Astrocyte (in vitro differentiated cells and primary cell): Measurements from ENCODE around the gene ATXN1. TPM values are rescaled to one million over a fixed set of nuclear protein-coding genes. Genes with fewer than 3 reads are reported as not detected.

Experiments
- DNase-seq: peaks from one replicate; pipeline ENCODE4 v3.0.0-alpha.2; 2010; ENCODE audit warnings: low read depth
- FAIRE-seq: peaks from 2 replicates; lab custom pipeline; 2011; peaks lifted over from hg19 to GRCh38; lab: Jason Lieb, UNC
- H2AFZ ChIP-seq: 2 replicates; pipeline ENCODE4 v1.6.0; 2012; ENCODE audit warnings: low read depth, low read length, inconsistent platforms
- H3K27ac ChIP-seq: 2 replicates; pipeline ENCODE4 v1.5.1; 2011; ENCODE audit warnings: low read depth, low read length, inconsistent platforms
- H3K27me3 ChIP-seq: 2 replicates; pipeline ENCODE4 v1.6.0; 2011; ENCODE audit warnings: low read length, inconsistent platforms; ENCODE audit not compliant: insufficient read depth
- H3K36me3 ChIP-seq: 2 replicates; pipeline ENCODE4 v1.5.1; 2011; ENCODE audit warnings: low read length, inconsistent platforms; ENCODE audit not compliant: insufficient read depth
- H3K4me1 ChIP-seq: 2 replicates; pipeline ENCODE4 v1.5.1; 2011; ENCODE audit warnings: low read length, inconsistent platforms; ENCODE audit not compliant: insufficient read depth
- H3K4me2 ChIP-seq: 2 replicates; pipeline ENCODE4 v1.6.0; 2012; ENCODE audit warnings: low read length, inconsistent platforms
- H3K4me3 ChIP-seq: 2 replicates; pipeline ENCODE4 v1.5.1; 2011; ENCODE audit warnings: low read depth, mild to moderate bottlenecking, low read length, inconsistent platforms; ENCODE audit not compliant: insufficient read depth
- H3K79me2 ChIP-seq: 2 replicates; pipeline ENCODE4 v1.6.0; 2012; ENCODE audit warnings: mild to moderate bottlenecking, low read length, inconsistent platforms; ENCODE audit not compliant: insufficient read depth
- H3K9ac ChIP-seq: 2 replicates; pipeline ENCODE4 v1.6.0; 2012; ENCODE audit warnings: mild to moderate bottlenecking, low read length, inconsistent platforms
- H3K9me3 ChIP-seq: 2 replicates; pipeline ENCODE4 v1.5.1; 2012; ENCODE audit warnings: low read depth, mild to moderate bottlenecking, low read length, inconsistent platforms; ENCODE audit not compliant: insufficient read depth
- H4K20me1 ChIP-seq: 2 replicates; pipeline ENCODE4 v1.6.0; 2012; ENCODE audit warnings: low read length, inconsistent platforms; ENCODE audit not compliant: insufficient read depth
- H3K27ac Mint-ChIP-seq: one replicate; pipeline ENCODE4 v1.8.0; 2021; ENCODE audit warnings: mild to moderate bottlenecking, mixed read lengths; ENCODE audit not compliant: unreplicated experiment
- H3K27me3 Mint-ChIP-seq: one replicate; pipeline ENCODE4 v1.8.0; 2021; ENCODE audit warnings: low read depth, mixed read lengths; ENCODE audit not compliant: unreplicated experiment
- H3K36me3 Mint-ChIP-seq: one replicate; pipeline ENCODE4 v1.8.0; 2021; ENCODE audit warnings: low read depth, mixed read lengths; ENCODE audit not compliant: unreplicated experiment
- H3K4me1 Mint-ChIP-seq: one replicate; pipeline ENCODE4 v1.8.0; 2021; ENCODE audit warnings: low read depth, mixed read lengths; ENCODE audit not compliant: unreplicated experiment
- H3K4me3 Mint-ChIP-seq: one replicate; pipeline ENCODE4 v1.8.0; 2021; ENCODE audit warnings: mild to moderate bottlenecking, moderate library complexity, mixed read lengths; ENCODE audit not compliant: unreplicated experiment
- H3K9me3 Mint-ChIP-seq: one replicate; pipeline ENCODE4 v1.8.0; 2021; ENCODE audit warnings: mild to moderate bottlenecking, mixed read lengths; ENCODE audit not compliant: unreplicated experiment
- EZH2 ChIP-seq: IDR thresholded peaks from 2 replicates; pipeline ENCODE4 v1.6.1; 2012; ENCODE audit warnings: mild to moderate bottlenecking, low read length, inconsistent platforms; ENCODE audit not compliant: insufficient read depth
- total RNA-seq: library from RNA; stranded (reverse); gene quantifications from 2 replicates; pipeline ENCODE4 v1.2.1, GENCODE V29; 2021
- TF ChIP-seq, protein P1 (sequence below): IDR thresholded peaks from 2 replicates; pipeline ENCODE4 v1.5.1; 2011; ENCODE audit warnings: low read depth, mild to moderate bottlenecking, inconsistent platforms, low read length, moderate library complexity; ENCODE audit not compliant: insufficient read depth

The ATXN1 gene
- total RNA-seq, 1 donor from 2014 or later: 70.9 TPM

- no peaks in the 10 kb centered on the region for H3K27me3 Mint-ChIP-seq
- no peak overlapping the region for H3K4me3 Mint-ChIP-seq
- DNase-seq (no peak), FAIRE-seq (no peak)
- Histone ChIP-seq H3K27me3 (no peaks in the 10 kb centered on the region), H2AFZ (no peak overlapping the region), H3K9ac (no peak overlapping the region), H3K36me3 (peaks cover 3% of the 10 kb centered on the region), H4K20me1 (no peaks in the 10 kb centered on the region), H3K4me2 (no peak overlapping the region), H3K27ac (no peak overlapping the region), H3K79me2 (no peaks in the 10 kb centered on the region), H3K4me1 (no peaks in the 10 kb centered on the region), H3K4me3 (no peak overlapping the region), H3K9me3 (no peaks in the 10 kb centered on the region)
- no peaks in the 10 kb centered on the region for H3K9me3 Mint-ChIP-seq
- peaks cover 2% of the 10 kb centered on the region for H3K4me1 Mint-ChIP-seq
- H3K36me3 Mint-ChIP-seq: peaks cover 16% of the 10 kb centered on the region
- H3K27ac Mint-ChIP-seq: no peak overlapping the region
- TF ChIP-seq EZH2: no peak
- TF ChIP-seq, protein P1, sequence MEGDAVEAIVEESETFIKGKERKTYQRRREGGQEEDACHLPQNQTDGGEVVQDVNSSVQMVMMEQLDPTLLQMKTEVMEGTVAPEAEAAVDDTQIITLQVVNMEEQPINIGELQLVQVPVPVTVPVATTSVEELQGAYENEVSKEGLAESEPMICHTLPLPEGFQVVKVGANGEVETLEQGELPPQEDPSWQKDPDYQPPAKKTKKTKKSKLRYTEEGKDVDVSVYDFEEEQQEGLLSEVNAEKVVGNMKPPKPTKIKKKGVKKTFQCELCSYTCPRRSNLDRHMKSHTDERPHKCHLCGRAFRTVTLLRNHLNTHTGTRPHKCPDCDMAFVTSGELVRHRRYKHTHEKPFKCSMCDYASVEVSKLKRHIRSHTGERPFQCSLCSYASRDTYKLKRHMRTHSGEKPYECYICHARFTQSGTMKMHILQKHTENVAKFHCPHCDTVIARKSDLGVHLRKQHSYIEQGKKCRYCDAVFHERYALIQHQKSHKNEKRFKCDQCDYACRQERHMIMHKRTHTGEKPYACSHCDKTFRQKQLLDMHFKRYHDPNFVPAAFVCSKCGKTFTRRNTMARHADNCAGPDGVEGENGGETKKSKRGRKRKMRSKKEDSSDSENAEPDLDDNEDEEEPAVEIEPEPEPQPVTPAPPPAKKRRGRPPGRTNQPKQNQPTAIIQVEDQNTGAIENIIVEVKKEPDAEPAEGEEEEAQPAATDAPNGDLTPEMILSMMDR: no peak
Measured at GRCh38 chr6:16305788-16306187, 455.5 kb downstream of the ATXN1 start.

DNA sequence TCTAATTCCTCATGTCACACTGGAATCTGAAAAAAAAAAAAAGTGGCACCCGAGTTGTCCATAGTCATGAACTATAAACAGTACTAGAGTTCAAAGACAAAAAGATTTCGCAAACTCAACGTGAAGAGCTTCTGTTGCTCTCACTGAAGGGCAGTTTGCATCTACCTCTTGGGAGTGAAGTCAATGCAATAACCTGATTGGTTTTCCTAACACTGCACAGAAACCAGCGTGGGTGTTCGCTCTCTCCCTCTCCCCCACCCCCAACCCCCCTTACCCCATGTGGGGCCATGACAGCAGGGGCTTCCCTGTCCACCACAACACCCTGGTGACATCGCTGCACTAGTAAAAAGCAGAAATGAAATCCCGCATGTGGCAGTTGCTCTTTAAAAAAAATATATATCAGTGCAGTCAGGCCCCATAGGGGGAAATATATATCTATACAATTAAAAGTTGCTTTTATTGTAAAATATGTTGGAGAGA, 456.0 kb downstream of the ATXN1 start:
- H4K20me1 ChIP-seq: no peaks in the 10 kb centered on the region
- H3K4me3 ChIP-seq: no peak overlapping the region
- H3K9me3 ChIP-seq: no peaks in the 10 kb centered on the region
- FAIRE-seq: no peak
- H3K4me3 Mint-ChIP-seq: no peak overlapping the region
- no peak overlapping the region for H3K4me2 ChIP-seq
- no peak for DNase-seq
- H3K27me3 Mint-ChIP-seq: no peaks in the 10 kb centered on the region
- peaks cover 3% of the 10 kb centered on the region for H3K36me3 ChIP-seq
- peaks cover 2% of the 10 kb centered on the region for H3K4me1 Mint-ChIP-seq
- H3K9me3 Mint-ChIP-seq: no peaks in the 10 kb centered on the region
- no peak overlapping the region for H3K9ac ChIP-seq
- no peak overlapping the region for H3K27ac Mint-ChIP-seq
- H3K4me1 ChIP-seq: no peaks in the 10 kb centered on the region
- no peak for TF ChIP-seq EZH2
- TF ChIP-seq, protein P1: no peak
- no peaks in the 10 kb centered on the region for H3K79me2 ChIP-seq
- H3K36me3 Mint-ChIP-seq: peaks cover 16% of the 10 kb centered on the region
- no peak overlapping the region for H2AFZ ChIP-seq
- no peaks in the 10 kb centered on the region for H3K27me3 ChIP-seq
- no peak overlapping the region for H3K27ac ChIP-seq

DNA sequence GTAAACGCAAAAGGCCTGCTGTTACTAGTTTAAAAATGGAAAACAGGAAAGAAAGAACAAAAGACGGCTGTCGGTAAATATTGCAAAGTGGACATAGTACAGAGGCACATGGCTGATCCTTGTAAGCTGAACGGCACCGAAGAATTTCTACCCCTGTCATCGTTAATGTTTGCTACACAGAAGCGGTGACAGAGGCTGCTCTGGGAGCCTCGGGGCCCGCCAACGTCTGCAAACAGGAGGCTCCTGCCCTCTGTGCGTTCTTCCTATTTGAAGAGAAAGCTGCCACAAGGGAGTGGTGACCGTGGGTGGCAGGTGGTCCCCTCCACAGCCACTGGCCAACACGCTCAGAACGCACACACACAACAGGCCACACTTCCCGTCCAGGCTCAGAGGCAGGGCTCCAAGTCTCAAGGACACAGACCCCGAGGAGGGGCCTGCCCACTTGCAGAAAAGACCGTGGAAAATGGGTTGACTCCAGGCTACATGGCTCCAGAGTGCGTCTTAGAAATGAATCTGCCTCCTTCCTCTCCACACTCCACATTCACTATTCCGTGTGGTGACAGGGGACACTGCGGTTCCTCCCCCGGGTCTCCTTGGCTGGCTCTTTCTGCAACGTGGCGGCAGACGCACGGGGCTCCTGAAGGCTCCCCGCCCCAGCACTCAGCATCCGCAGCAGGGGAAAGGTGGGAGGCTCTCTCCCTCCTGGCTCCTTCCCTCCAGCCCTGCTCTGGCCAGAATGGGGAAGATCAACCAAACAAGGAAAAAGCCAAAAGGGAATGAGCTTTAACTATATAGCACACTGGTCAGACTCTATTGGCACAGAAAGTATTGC, 458.3 kb downstream of the ATXN1 start:
- Histone ChIP-seq H3K27ac (no peak overlapping the region), H3K79me2 (no peaks in the 10 kb centered on the region), H3K9me3 (no peaks in the 10 kb centered on the region), H3K4me3 (no peak overlapping the region), H3K27me3 (no peaks in the 10 kb centered on the region), H3K4me1 (no peaks in the 10 kb centered on the region), H3K9ac (no peak overlapping the region), H3K4me2 (no peak overlapping the region), H2AFZ (no peak overlapping the region), H3K36me3 (peaks cover 3% of the 10 kb centered on the region), H4K20me1 (peaks cover 4% of the 10 kb centered on the region)
- Mint-ChIP-seq H3K4me3 (no peak overlapping the region), H3K9me3 (no peaks in the 10 kb centered on the region), H3K36me3 (peaks cover 21% of the 10 kb centered on the region), H3K4me1 (no peaks in the 10 kb centered on the region), H3K27ac (no peak overlapping the region), H3K27me3 (no peaks in the 10 kb centered on the region)
- TF ChIP-seq EZH2: no peak
- TF ChIP-seq, protein P1: no peak
- DNase-seq (no peak), FAIRE-seq (no peak)
